HEK293 (cell line): ENCODE data around the gene FLRT2.

Experiments used
- KLF10 ChIP-seq: fragments of 450-650 bp; IDR thresholded peaks from 2 replicates; pipeline ENCODE4 v1.5.1; 2018; ENCODE audit warnings: missing biosample characterization, mild to moderate bottlenecking, missing genetic modification characterization
- MEIS1 ChIP-seq: sonication (generic); formaldehyde crosslinking; IDR thresholded peaks from 2 replicates; pipeline ENCODE4 v1.8.1; 2022; ENCODE audit warnings: missing genetic modification reagents, mild to moderate bottlenecking, borderline replicate concordance
- TF ChIP-seq, protein P1 (sequence below): fragments of 450-650 bp; formaldehyde crosslinking; IDR thresholded peaks from 2 replicates; pipeline ENCODE4 v1.5.1; 2016; ENCODE audit warnings: missing biosample characterization, missing genetic modification characterization

DNA sequence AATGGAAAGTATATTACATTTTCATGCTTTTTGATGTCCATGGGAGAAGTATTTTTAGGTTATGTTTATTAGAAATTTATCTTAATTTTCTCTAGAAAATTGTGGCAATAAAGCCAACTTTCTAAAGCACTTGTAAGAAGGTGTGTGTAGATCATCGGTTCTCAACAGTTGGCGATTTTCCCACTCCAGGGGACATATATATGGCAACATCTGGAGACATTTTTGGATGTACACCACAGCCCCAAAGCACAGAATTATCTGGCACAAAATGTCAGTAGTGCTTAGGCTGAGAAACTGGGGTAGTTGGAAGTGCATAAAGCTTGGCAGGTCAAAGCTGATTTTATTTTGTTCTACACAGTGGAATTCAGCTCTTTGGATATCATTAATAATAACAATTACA, 86.9 kb downstream of the FLRT2 start:
- TF ChIP-seq, protein P1, sequence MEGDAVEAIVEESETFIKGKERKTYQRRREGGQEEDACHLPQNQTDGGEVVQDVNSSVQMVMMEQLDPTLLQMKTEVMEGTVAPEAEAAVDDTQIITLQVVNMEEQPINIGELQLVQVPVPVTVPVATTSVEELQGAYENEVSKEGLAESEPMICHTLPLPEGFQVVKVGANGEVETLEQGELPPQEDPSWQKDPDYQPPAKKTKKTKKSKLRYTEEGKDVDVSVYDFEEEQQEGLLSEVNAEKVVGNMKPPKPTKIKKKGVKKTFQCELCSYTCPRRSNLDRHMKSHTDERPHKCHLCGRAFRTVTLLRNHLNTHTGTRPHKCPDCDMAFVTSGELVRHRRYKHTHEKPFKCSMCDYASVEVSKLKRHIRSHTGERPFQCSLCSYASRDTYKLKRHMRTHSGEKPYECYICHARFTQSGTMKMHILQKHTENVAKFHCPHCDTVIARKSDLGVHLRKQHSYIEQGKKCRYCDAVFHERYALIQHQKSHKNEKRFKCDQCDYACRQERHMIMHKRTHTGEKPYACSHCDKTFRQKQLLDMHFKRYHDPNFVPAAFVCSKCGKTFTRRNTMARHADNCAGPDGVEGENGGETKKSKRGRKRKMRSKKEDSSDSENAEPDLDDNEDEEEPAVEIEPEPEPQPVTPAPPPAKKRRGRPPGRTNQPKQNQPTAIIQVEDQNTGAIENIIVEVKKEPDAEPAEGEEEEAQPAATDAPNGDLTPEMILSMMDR (tag by site-specific recombination), result no peak
- TF ChIP-seq MEIS1 (CRISPR knock-in tag) (no peak), KLF10 (tag by site-specific recombination) (no peak)
